ENCODE measurements around the gene SMU1.

SMU1 gene

DNA sequence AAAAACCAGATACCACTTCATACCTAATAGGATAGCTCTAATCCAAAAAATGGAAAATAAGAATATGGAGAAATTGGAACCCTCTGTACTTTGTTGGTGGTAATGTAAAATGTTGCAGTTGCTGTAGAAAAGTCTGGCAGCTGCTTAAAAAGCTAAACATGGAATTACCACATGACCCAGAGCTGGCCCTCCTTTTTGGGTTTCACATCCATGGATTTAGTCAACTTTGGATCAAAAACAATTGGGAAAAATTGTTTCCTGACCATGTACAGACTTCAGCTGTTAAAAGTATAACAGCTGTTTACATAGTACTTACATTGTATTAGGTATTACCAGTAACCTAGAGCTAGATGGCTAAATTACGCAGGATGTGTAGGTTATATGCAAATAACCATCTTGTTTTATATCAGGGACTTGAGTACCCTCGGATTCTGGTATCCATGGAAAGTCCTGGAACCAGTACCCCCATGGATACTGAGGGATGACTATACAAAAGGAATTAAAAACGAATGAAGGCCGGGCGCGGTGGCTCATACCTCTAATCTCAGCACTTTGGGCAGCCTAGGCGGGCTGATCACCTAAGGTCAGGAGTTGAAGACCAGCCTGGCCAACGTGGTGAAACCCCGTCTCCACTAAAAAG, 35.6 kb downstream of the SMU1 start:
- H3K27me3 ChIP-seq (ENCODE audit: low read length), result no peaks in the 10 kb centered on the region
- H4K20me1 ChIP-seq (ENCODE audit: low read depth, low read length), result no peaks in the 10 kb centered on the region; the same call in 1 of the 2 replicates
- H3K9ac ChIP-seq (ENCODE audit: low read length), result no peak overlapping the region
- no peak overlapping the region for H2AFZ ChIP-seq (ENCODE audit: low read depth, low read length, severe bottlenecking)
- H3K27ac ChIP-seq (ENCODE audit: low read depth, low read length), result no peak overlapping the region
- H3K4me3 ChIP-seq (ENCODE audit: insufficient read depth, low read length, poor library complexity, severe bottlenecking), result no peak overlapping the region
- no peaks in the 10 kb centered on the region for H3K9me2 ChIP-seq (replicated peaks; ENCODE audit: insufficient read depth, low read length)
- no peaks in the 10 kb centered on the region for H3K9me3 ChIP-seq (ENCODE audit: insufficient read depth, low read length)
- H3K36me3 ChIP-seq (ENCODE audit: low read length), result peaks cover 38% of the 10 kb centered on the region
- no peaks in the 10 kb centered on the region for H3K79me2 ChIP-seq (ENCODE audit: insufficient read depth, low read length)
- peaks cover 76% of the 10 kb centered on the region for H3F3A ChIP-seq (ENCODE audit: insufficient read depth)
- TF ChIP-seq, protein P1, sequence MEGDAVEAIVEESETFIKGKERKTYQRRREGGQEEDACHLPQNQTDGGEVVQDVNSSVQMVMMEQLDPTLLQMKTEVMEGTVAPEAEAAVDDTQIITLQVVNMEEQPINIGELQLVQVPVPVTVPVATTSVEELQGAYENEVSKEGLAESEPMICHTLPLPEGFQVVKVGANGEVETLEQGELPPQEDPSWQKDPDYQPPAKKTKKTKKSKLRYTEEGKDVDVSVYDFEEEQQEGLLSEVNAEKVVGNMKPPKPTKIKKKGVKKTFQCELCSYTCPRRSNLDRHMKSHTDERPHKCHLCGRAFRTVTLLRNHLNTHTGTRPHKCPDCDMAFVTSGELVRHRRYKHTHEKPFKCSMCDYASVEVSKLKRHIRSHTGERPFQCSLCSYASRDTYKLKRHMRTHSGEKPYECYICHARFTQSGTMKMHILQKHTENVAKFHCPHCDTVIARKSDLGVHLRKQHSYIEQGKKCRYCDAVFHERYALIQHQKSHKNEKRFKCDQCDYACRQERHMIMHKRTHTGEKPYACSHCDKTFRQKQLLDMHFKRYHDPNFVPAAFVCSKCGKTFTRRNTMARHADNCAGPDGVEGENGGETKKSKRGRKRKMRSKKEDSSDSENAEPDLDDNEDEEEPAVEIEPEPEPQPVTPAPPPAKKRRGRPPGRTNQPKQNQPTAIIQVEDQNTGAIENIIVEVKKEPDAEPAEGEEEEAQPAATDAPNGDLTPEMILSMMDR (IDR thresholded peaks at IDR 0.05; ENCODE audit: insufficient read depth, low read length, poor library complexity, severe bottlenecking), result no peak
- TF ChIP-seq EZH2phosphoT487 (conservative IDR thresholded peaks at IDR 0.05; ENCODE audit: low read length), result no peak
- H3K4me2 ChIP-seq (ENCODE audit: low read depth, low read length, poor library complexity, severe bottlenecking), result no peak overlapping the region

DNA sequence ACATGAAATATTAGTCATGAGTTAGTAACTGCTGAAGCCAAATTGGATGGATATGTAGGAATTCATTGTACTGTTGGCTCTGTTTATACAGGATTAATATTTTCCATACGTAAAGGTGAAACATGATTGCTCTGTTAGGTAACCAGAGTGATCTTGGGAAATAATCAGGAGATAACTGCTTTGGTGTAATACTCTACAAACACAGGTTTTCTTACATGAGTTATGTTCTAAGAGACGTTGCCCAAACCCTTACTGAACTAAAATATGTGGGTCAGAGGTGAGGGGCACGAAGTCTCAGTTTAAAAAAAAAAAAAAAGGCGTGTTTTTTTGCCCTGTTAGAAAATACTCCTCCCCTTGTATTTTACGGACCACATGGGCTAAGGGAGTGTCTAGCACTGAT, 43.6 kb downstream of the SMU1 start:
- Histone ChIP-seq H4K20me1 (ENCODE audit: low read depth, low read length) (peaks cover 49% of the 10 kb centered on the region), H3K9ac (ENCODE audit: low read length) (no peak overlapping the region), H3K4me2 (ENCODE audit: low read depth, low read length, poor library complexity, severe bottlenecking) (no peak overlapping the region)

DNA sequence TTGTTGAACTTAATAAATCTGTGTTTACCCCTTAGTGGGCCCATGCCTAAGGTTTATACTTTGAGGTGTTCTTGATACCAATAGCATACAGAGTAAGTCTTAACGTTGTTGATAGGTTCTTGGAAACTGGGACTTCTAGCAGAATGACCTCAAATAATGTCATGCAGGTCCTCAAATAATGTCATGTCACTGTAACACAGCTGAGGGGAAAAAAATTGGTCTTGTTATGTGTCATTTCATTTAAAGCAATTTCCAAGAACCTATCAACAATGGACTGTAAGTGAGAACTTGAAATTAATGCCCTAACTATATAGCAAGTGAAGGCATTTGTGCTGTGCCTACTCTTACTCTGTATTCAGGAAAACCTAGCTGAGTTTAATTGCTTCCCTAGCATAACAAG, 44.2 kb downstream of the SMU1 start:
- H3K9me2 ChIP-seq (replicated peaks; ENCODE audit: insufficient read depth, low read length), result no peaks in the 10 kb centered on the region
- H3K4me3 ChIP-seq (ENCODE audit: insufficient read depth, low read length, poor library complexity, severe bottlenecking), result no peak overlapping the region
- H3K4me2 ChIP-seq (ENCODE audit: low read depth, low read length, poor library complexity, severe bottlenecking), result no peak overlapping the region
- H4K20me1 ChIP-seq (ENCODE audit: low read depth, low read length), result peaks cover 49% of the 10 kb centered on the region
- H3K79me2 ChIP-seq (ENCODE audit: insufficient read depth, low read length), result peaks cover 72% of the 10 kb centered on the region
- peaks cover 78% of the 10 kb centered on the region for H3K36me3 ChIP-seq (ENCODE audit: low read length)
- H3F3A ChIP-seq (ENCODE audit: insufficient read depth), result peaks cover 21% of the 10 kb centered on the region
- no peaks in the 10 kb centered on the region for H3K9me3 ChIP-seq (ENCODE audit: insufficient read depth, low read length)
- no peak for TF ChIP-seq EZH2phosphoT487 (conservative IDR thresholded peaks at IDR 0.05; ENCODE audit: low read length)
- TF ChIP-seq, protein P1 (IDR thresholded peaks at IDR 0.05; ENCODE audit: insufficient read depth, low read length, poor library complexity, severe bottlenecking), result no peak
- H2AFZ ChIP-seq (ENCODE audit: low read depth, low read length, severe bottlenecking), result no peak overlapping the region
- no peak overlapping the region for H3K27ac ChIP-seq (ENCODE audit: low read depth, low read length)
- H3K9ac ChIP-seq (ENCODE audit: low read length), result no peak overlapping the region
- H3K27me3 ChIP-seq (ENCODE audit: low read length), result no peaks in the 10 kb centered on the region

More for the DNA sequence above, 43.6 kb downstream of the SMU1 start:
- TF ChIP-seq, protein P1 (IDR thresholded peaks at IDR 0.05; ENCODE audit: insufficient read depth, low read length, poor library complexity, severe bottlenecking), result no peak
- no peak for TF ChIP-seq EZH2phosphoT487 (conservative IDR thresholded peaks at IDR 0.05; ENCODE audit: low read length)
- Histone ChIP-seq H3K27ac (ENCODE audit: low read depth, low read length) (no peak overlapping the region), H2AFZ (ENCODE audit: low read depth, low read length, severe bottlenecking) (no peak overlapping the region), H3K9me3 (ENCODE audit: insufficient read depth, low read length) (no peaks in the 10 kb centered on the region), H3K79me2 (ENCODE audit: insufficient read depth, low read length) (peaks cover 66% of the 10 kb centered on the region), H3F3A (ENCODE audit: insufficient read depth) (peaks cover 25% of the 10 kb centered on the region), H3K27me3 (ENCODE audit: low read length) (no peaks in the 10 kb centered on the region), H3K4me3 (ENCODE audit: insufficient read depth, low read length, poor library complexity, severe bottlenecking) (no peak overlapping the region), H3K36me3 (ENCODE audit: low read length) (peaks cover 83% of the 10 kb centered on the region), H3K9me2 (replicated peaks; ENCODE audit: insufficient read depth, low read length) (no peaks in the 10 kb centered on the region)

Measured in SU-DHL-6 (cell line).